ENCODE measurements around the gene TUBGCP6. TPM values are rescaled to one million over a fixed set of nuclear protein-coding genes. Genes with fewer than 3 reads are reported as not detected.

The TUBGCP6 gene
- total RNA-seq, 4 donors from 2014 or later = 64.6 to 102 (median 80.3) TPM

DNA sequence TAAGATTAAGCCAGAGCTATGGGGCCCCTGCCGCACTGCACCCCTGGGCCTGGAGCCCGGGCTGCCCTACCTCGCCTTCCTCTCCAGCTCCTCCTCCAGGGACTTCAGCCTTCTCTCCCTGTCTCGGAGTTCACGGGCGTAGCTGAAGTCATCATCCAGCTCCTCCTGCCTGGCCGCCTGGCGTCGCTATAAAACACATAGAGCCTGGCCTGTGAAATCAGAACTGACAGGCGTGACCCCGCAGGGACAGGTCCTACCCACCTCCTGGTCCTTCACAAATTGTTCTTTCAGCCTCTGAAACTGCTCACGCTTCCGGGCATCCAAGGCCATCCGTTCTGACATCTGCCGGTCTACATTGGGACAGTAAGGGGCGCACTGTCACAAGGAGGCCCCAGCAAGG lies 20.8 kb downstream of the TUBGCP6 start:
- intact Hi-C loops (cut with DNase I) = no loop called here
- TF ChIP-seq POLR2A (IDR thresholded peaks at IDR 0.05) = no peak
- TF ChIP-seq, protein P1, sequence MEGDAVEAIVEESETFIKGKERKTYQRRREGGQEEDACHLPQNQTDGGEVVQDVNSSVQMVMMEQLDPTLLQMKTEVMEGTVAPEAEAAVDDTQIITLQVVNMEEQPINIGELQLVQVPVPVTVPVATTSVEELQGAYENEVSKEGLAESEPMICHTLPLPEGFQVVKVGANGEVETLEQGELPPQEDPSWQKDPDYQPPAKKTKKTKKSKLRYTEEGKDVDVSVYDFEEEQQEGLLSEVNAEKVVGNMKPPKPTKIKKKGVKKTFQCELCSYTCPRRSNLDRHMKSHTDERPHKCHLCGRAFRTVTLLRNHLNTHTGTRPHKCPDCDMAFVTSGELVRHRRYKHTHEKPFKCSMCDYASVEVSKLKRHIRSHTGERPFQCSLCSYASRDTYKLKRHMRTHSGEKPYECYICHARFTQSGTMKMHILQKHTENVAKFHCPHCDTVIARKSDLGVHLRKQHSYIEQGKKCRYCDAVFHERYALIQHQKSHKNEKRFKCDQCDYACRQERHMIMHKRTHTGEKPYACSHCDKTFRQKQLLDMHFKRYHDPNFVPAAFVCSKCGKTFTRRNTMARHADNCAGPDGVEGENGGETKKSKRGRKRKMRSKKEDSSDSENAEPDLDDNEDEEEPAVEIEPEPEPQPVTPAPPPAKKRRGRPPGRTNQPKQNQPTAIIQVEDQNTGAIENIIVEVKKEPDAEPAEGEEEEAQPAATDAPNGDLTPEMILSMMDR (IDR thresholded peaks at IDR 0.05) = no peak
- Histone ChIP-seq H3K27me3 (no peaks in the 10 kb centered on the region), H3K4me3 (replicated peaks in 1 of 3) (no peak overlapping the region), H3K9me3 (no peaks in the 10 kb centered on the region), H3K27ac (no peak overlapping the region), H3K36me3 (peaks cover 46 to 59% of the 10 kb centered on the region in 2 donors), H3K4me1 (peaks cover 5 to 6% of the 10 kb centered on the region in 2 donors)
- no peak for DNase-seq
- whole genome bisulfite sequencing, 2 donors = 95 to 97% methylated on average over 16 of the region's 16 CpGs

DNA sequence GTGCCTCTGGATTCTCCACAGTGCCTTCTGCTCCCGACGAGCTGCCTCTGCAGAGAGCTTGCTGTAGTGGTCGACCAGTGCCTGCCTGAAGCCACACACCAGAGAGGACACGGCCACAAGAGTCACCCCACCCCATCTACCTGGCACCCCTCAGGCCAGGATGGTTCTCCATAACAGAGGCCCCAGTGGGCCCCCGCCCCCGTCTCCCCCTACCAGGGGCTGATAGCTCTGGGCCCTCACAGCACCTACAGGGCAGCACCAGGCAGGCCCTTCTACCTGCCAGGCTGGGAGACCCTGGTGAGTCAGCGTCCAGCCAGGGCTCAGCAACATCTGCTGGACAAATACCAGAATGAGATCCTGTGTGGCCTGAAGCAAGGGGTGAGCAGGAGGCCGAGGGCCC lies 22.3 kb downstream of the TUBGCP6 start:
- WGBS, 2 donors = 91% methylated on average over 4 to 7 of the region's 8 CpGs
- TF ChIP-seq POLR2A (IDR thresholded peaks at IDR 0.05) = no peak
- TF ChIP-seq, protein P1 (IDR thresholded peaks at IDR 0.05) = no peak
- intact Hi-C loops (cut with DNase I) = no loop called here

DNA sequence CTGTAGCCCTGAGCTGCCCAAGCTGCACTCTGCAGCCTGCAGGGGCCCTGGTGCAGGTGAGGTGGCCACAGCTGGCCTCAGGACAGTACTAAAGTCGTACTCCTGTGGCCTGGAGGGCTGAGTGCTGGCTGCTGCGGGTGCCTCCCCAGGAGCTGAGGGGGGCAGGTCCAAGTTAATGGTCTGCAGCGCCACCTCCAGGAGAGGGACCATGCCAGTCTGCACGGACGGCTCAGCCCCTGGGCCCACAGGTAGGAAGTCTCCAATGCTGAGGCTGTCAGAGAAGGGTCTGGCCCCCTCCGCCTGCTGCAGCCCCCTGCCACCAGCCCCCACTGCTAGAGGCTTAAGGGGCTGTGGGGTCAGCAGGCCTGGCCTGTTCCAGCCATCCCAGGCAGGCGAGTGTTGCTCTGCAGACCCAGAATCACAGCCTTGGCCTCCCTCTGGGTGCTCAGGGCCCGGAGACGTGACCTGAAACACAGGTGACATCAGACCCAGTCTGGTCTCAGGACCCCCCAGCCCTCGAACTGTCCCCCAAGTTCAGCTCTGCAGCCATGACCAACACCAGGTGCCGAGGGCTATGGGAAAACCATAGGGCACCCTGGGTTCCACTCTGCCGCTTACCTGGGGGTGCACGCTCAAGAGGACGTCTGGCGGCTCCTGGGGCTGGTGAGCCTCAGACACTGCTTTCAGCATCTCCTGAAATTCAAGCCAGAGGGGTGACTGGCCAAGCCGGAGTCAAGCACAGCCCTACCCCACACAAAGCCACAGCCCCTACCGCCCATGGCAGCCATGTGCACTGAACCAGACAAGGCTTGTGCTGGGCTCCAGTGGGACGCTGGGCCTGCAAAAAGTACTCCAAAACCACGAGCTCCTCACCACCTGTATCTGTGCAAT lies 23.2 kb downstream of the TUBGCP6 start:
- Histone ChIP-seq H3K4me1 (peaks cover 5 to 6% of the 10 kb centered on the region in 2 donors), H3K36me3 (peaks cover 63 to 78% of the 10 kb centered on the region in 2 donors), H3K27me3 (no peaks in the 10 kb centered on the region), H3K4me3 (replicated peaks in 1 of 3) (no peak overlapping the region), H3K9me3 (no peaks in the 10 kb centered on the region), H3K27ac (no peak overlapping the region)
- DNase-seq = no peak
- intact Hi-C loops (cut with DNase I) = no loop called here
- no peak for TF ChIP-seq POLR2A (IDR thresholded peaks at IDR 0.05)
- TF ChIP-seq, protein P1 (IDR thresholded peaks at IDR 0.05) = no peak
- WGBS, 2 donors = 84 to 98% methylated on average over 10 to 12 of the region's 19 CpGs

More for the DNA sequence above, 22.3 kb downstream of the TUBGCP6 start:
- Histone ChIP-seq H3K4me3 (replicated peaks in 1 of 3) (no peak overlapping the region), H3K27ac (no peak overlapping the region), H3K27me3 (no peaks in the 10 kb centered on the region), H3K36me3 (peaks cover 56 to 71% of the 10 kb centered on the region in 2 donors), H3K9me3 (no peaks in the 10 kb centered on the region), H3K4me1 (peaks cover 5 to 6% of the 10 kb centered on the region in 2 donors)
- DNase-seq = no peak

DNA sequence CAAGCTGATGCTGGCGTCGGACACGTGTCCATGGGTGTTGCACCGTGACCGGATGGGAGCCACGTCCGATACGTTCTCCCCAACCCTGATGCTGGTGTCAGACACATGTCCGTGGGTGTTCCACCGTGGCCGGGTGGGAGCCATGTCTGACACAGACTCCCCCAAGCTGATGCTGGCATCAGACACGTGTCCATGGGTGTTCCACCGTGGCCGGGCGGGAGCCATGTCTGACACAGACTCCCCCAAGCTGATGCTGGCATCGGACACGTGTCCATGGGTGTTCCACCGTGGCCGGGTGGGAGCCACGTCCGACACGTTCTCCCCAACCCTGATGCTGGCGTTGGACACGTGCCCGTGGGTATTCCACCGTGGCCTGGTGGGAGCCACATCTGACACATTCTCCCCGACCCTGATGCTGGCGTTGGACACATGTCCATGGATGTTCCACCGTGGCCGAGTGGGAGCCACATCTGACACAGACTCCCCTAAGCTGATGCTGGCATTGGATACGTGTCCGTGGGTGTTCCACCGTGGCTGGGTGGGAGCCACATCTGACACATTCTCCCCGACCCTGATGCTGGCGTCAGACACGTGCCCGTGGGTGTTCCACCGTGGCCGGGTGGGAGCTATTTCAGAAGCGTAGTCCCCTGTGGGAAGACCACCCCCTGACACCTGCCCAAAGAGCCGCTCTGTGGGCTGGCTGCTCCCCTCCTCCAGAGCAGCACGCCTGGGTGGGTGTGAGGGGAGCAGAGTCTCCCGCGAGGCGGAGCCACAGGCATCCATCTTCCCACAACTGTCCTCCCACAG lies 24.0 kb downstream of the TUBGCP6 start:
- intact Hi-C loops (cut with DNase I) = no loop called here
- DNase-seq = no peak
- TF ChIP-seq, protein P1 (IDR thresholded peaks at IDR 0.05) = no peak
- TF ChIP-seq POLR2A (IDR thresholded peaks at IDR 0.05) = no peak
- Histone ChIP-seq H3K9me3 (no peaks in the 10 kb centered on the region), H3K4me1 (peaks cover 5 to 6% of the 10 kb centered on the region in 2 donors), H3K27me3 (no peaks in the 10 kb centered on the region), H3K36me3 (peaks cover 69 to 80% of the 10 kb centered on the region in 2 donors), H3K4me3 (replicated peaks in 1 of 3) (no peak overlapping the region), H3K27ac (no peak overlapping the region)
- 92 to 96% methylated on average over 31 to 43 of the region's 45 CpGs for WGBS, 2 donors

Measured in thyroid gland (tissue), 4 donors.